ENCODE data around the gene ZNF331. TPM values are rescaled to one million over a fixed set of nuclear protein-coding genes. Genes with fewer than 3 reads are reported as not detected.

Gene ZNF331
- total and polyA plus RNA-seq, 2 experiments from 2014 or later: 11.0 to 22.1 TPM

DNA sequence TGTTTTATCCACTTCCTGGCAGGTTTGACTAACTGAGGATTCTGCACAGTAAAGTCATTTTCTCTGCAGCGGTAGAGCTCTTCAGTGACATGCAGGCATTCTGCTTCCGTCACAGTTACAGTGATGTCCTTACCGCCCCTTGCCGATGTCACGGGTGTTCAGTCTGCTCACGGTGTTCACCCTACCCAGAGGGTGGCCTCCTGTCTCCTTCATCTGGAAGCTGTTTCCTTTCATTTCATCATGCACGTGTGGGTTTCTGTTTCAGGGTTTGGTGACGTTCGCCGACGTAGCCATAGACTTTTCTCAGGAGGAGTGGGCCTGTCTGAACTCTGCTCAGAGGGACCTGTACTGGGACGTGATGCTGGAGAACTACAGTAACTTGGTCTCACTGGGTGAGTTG is 33.4 kb downstream of the ZNF331 start:
- Histone ChIP-seq H3K4me1 (ENCODE audit: low read depth) (no peaks in the 10 kb centered on the region), H3K36me3 (peaks cover 4% of the 10 kb centered on the region), H3K27me3 (no peaks in the 10 kb centered on the region), H3K9me3 (ENCODE audit: low read depth) (no peaks in the 10 kb centered on the region), H3K4me3 (no peak overlapping the region), H3K27ac (no peak overlapping the region)
- no peak for DNase-seq (ENCODE audit: low read depth in 1 of 2, low spot score in 1 of 2)
- TF ChIP-seq, protein P1, sequence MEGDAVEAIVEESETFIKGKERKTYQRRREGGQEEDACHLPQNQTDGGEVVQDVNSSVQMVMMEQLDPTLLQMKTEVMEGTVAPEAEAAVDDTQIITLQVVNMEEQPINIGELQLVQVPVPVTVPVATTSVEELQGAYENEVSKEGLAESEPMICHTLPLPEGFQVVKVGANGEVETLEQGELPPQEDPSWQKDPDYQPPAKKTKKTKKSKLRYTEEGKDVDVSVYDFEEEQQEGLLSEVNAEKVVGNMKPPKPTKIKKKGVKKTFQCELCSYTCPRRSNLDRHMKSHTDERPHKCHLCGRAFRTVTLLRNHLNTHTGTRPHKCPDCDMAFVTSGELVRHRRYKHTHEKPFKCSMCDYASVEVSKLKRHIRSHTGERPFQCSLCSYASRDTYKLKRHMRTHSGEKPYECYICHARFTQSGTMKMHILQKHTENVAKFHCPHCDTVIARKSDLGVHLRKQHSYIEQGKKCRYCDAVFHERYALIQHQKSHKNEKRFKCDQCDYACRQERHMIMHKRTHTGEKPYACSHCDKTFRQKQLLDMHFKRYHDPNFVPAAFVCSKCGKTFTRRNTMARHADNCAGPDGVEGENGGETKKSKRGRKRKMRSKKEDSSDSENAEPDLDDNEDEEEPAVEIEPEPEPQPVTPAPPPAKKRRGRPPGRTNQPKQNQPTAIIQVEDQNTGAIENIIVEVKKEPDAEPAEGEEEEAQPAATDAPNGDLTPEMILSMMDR (IDR thresholded peaks at IDR 0.05; ENCODE audit: low read depth, low read length): no peak

DNA sequence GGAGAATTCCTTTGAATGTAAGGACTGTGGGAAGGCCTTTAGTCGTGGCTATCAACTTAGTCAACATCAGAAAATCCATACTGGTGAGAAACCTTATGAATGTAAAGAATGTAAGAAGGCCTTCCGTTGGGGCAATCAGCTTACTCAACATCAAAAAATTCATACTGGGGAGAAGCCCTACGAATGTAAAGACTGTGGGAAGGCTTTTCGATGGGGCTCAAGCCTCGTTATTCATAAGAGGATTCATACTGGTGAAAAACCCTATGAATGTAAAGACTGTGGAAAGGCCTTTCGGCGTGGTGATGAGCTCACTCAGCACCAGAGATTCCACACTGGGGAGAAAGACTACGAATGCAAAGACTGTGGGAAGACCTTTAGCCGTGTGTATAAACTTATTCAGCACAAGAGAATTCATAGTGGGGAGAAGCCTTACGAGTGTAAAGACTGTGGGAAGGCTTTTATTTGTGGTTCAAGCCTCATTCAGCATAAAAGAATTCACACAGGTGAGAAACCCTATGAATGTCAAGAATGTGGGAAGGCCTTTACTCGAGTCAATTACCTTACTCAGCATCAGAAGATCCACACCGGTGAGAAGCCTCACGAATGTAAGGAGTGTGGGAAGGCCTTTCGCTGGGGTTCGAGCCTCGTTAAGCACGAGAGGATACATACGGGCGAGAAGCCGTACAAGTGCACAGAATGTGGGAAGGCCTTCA is 39.2 kb downstream of the ZNF331 start:
- peaks cover 18% of the 10 kb centered on the region for H3K36me3 ChIP-seq
- no peaks in the 10 kb centered on the region for H3K27me3 ChIP-seq
- no peak for DNase-seq (ENCODE audit: low read depth in 1 of 2, low spot score in 1 of 2)
- TF ChIP-seq, protein P1 (IDR thresholded peaks at IDR 0.05; ENCODE audit: low read depth, low read length): no peak
- H3K4me3 ChIP-seq: no peak overlapping the region
- H3K4me1 ChIP-seq (ENCODE audit: low read depth): no peaks in the 10 kb centered on the region
- H3K9me3 ChIP-seq (ENCODE audit: low read depth): no peaks in the 10 kb centered on the region
- H3K27ac ChIP-seq: no peak overlapping the region

DNA sequence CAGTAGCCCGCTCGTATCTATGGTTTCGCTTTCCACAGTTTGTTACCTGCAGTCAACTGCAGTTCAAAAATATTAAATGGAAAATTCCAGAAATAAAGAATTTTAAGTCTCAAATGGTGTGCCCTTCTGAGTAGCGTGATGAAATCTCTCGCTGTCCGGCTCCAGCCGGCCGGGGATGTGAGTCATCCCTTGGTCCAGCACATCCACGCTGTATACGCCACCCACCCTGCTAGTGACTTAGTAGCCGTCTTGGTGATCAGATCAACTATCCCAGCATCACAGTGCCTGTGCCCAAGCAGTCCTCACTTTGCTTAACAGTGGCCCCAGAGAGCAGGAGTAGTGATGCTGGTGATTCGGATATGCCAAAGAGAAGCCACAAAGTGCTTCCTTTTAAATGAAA is 40.0 kb downstream of the ZNF331 start:
- H3K4me3 ChIP-seq: no peak overlapping the region
- DNase-seq (ENCODE audit: low read depth in 1 of 2, low spot score in 1 of 2): no peak
- H3K9me3 ChIP-seq (ENCODE audit: low read depth): no peaks in the 10 kb centered on the region
- no peak overlapping the region for H3K27ac ChIP-seq
- H3K27me3 ChIP-seq: no peaks in the 10 kb centered on the region
- peaks cover 18% of the 10 kb centered on the region for H3K36me3 ChIP-seq
- no peaks in the 10 kb centered on the region for H3K4me1 ChIP-seq (ENCODE audit: low read depth)
- TF ChIP-seq, protein P1 (IDR thresholded peaks at IDR 0.05; ENCODE audit: low read depth, low read length): no peak

GRCh38 chr19:53579518-53579917 is 41.6 kb downstream of the ZNF331 start:
- H3K27ac ChIP-seq: no peak overlapping the region
- no peaks in the 10 kb centered on the region for H3K4me1 ChIP-seq (ENCODE audit: low read depth)
- no peak overlapping the region for H3K4me3 ChIP-seq
- no peaks in the 10 kb centered on the region for H3K27me3 ChIP-seq
- TF ChIP-seq, protein P1 (IDR thresholded peaks at IDR 0.05; ENCODE audit: low read depth, low read length): no peak
- DNase-seq (ENCODE audit: low read depth in 1 of 2, low spot score in 1 of 2): no peak
- no peaks in the 10 kb centered on the region for H3K9me3 ChIP-seq (ENCODE audit: low read depth)
- peaks cover 18% of the 10 kb centered on the region for H3K36me3 ChIP-seq

DNA sequence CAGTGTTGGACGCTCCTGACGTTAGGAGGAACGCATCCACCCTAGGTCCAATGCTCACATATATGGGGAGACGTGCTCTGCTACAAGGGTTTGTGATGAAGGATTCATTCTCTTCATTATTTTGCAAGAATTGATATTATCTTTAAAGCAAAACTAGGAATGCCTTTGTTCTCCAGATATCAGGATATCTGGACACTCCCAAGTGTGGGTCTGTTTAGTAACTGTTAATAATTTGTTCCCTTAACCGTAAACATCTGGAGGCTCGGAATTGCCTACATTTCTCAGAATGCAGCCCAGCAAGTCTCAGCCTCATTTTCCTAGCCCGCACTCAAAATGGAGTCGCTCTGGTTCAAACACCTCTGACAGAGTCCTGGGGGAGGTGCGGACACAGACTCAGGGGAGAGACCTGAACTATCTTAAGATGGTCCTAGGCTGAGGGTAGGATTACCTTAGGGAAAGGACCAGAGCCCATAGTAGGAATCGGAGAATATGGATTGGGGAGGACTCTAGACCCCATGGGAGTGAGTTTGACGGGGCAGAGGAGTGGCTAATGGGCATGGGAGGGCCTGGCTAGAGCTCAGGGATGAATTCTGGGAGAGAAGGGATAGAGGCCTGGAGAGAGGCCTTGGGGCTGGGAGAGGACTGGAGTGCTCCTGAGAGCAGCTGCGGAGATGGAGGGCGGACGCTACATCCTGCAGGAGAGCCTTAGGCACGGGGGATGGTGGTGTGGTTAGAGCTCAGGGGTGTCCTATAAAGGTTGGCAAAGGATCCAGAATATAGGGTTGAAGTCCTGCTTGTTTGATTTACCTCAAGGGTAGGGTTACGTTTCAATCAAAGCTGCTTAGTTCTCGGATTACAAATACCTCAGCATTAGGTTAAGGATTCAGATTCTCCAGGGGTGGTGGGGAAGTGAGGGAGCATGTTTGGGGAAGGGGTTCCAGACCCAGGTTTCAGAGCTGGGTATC is 43.2 kb downstream of the ZNF331 start:
- no peaks in the 10 kb centered on the region for H3K4me1 ChIP-seq (ENCODE audit: low read depth)
- DNase-seq (ENCODE audit: low read depth in 1 of 2, low spot score in 1 of 2): no peak
- TF ChIP-seq, protein P1 (IDR thresholded peaks at IDR 0.05; ENCODE audit: low read depth, low read length): no peak
- H3K36me3 ChIP-seq: peaks cover 16% of the 10 kb centered on the region
- H3K4me3 ChIP-seq: no peak overlapping the region
- no peak overlapping the region for H3K27ac ChIP-seq
- no peaks in the 10 kb centered on the region for H3K9me3 ChIP-seq (ENCODE audit: low read depth)
- no peaks in the 10 kb centered on the region for H3K27me3 ChIP-seq
